ENCODE measurements around the gene HIGD1A.

Gene HIGD1A

GRCh38 chr3:42755681-42756578, 48.4 kb downstream of the HIGD1A start:
- no peak for DNase-seq (ENCODE audit: low read depth)

- no peak for DNase-seq (ENCODE audit: low read depth)
Observed at GRCh38 chr3:42753757-42754156, 50.5 kb downstream of the HIGD1A start.

GRCh38 chr3:42752961-42753360, 51.3 kb downstream of the HIGD1A start:
- DNase-seq (ENCODE audit: low read depth) = no peak

- DNase-seq (ENCODE audit: low read depth) = no peak
Observed at GRCh38 chr3:42752441-42752840, 51.8 kb downstream of the HIGD1A start.

GRCh38 chr3:42751609-42752008, 52.7 kb downstream of the HIGD1A start:
- DNase-seq (ENCODE audit: low read depth) = no peak

GRCh38 chr3:42750834-42751233, 53.5 kb downstream of the HIGD1A start:
- DNase-seq (ENCODE audit: low read depth) = no peak

- no peak for DNase-seq (ENCODE audit: low read depth)
Observed at GRCh38 chr3:42749753-42750231, 54.5 kb downstream of the HIGD1A start.

- DNase-seq (ENCODE audit: low read depth) = no peak
Observed at GRCh38 chr3:42749025-42749752, 55.1 kb downstream of the HIGD1A start.

GRCh38 chr3:42747581-42747980, 56.7 kb downstream of the HIGD1A start:
- peak; percentile 28 for DNase-seq (ENCODE audit: low read depth)

- DNase-seq (ENCODE audit: low read depth) = no peak
Observed at GRCh38 chr3:42746455-42747450, 57.5 kb downstream of the HIGD1A start.

GRCh38 chr3:42745776-42746454, 58.4 kb downstream of the HIGD1A start:
- no peak for DNase-seq (ENCODE audit: low read depth)

GRCh38 chr3:42745291-42745745, 59.0 kb downstream of the HIGD1A start:
- DNase-seq (ENCODE audit: low read depth) = no peak

GRCh38 chr3:42743204-42743995, 60.9 kb downstream of the HIGD1A start:
- DNase-seq (ENCODE audit: low read depth) = no peak

- DNase-seq (ENCODE audit: low read depth) = no peak
Observed at GRCh38 chr3:42742688-42743087, 61.6 kb downstream of the HIGD1A start.

GRCh38 chr3:42742259-42742658, 62.0 kb downstream of the HIGD1A start:
- no peak for DNase-seq (ENCODE audit: low read depth)

- DNase-seq (ENCODE audit: low read depth) = no peak
Observed at GRCh38 chr3:42741796-42742195, 62.5 kb downstream of the HIGD1A start.

- DNase-seq (ENCODE audit: low read depth) = no peak
Observed at GRCh38 chr3:42739401-42740158, 64.7 kb downstream of the HIGD1A start.

- no peak for DNase-seq (ENCODE audit: low read depth)
Observed at GRCh38 chr3:42736531-42736930, 67.8 kb downstream of the HIGD1A start.

- DNase-seq (ENCODE audit: low read depth) = no peak
Observed at GRCh38 chr3:42736081-42736480, 68.2 kb downstream of the HIGD1A start.

- no peak for DNase-seq (ENCODE audit: low read depth)
Observed at GRCh38 chr3:42735615-42736014, 68.7 kb downstream of the HIGD1A start.

Data from activated T-helper 1 cell treated with Interleukin-2 at 50 U/mL for 16 hours (primary cell).